Skin epidermis (tissue), 12 donors: ENCODE results near the gene COQ10B.
A peak's percentile ranks its signal among the peaks of the same experiment; 100 is the strongest.
"Not testable (repeated sequence)": the region's sequence is repeated elsewhere in the genome, so short reads cannot be mapped to it uniquely, and the experiment has no call there.

Experiments used
- H3K27ac ChIP-seq, 21 experiments: fragments of 200-600 bp; sonication (generic) in 11 of 21; one replicate each; pipeline ENCODE4 v1.5.0; 2020; ENCODE audit warnings: mild to moderate bottlenecking in 3 of 21, inconsistent platforms in 2 of 21, moderate library complexity in 2 of 21
- H3K4me3 ChIP-seq, 7 experiments: fragments of 200-600 bp; sonication (generic) in 2 of 7; one replicate each; pipeline ENCODE4 v1.5.0; 2020; ENCODE audit warnings: inconsistent platforms in 2 of 7, mild to moderate bottlenecking in 2 of 7, moderate library complexity in 1 of 7

COQ10B gene

DNA sequence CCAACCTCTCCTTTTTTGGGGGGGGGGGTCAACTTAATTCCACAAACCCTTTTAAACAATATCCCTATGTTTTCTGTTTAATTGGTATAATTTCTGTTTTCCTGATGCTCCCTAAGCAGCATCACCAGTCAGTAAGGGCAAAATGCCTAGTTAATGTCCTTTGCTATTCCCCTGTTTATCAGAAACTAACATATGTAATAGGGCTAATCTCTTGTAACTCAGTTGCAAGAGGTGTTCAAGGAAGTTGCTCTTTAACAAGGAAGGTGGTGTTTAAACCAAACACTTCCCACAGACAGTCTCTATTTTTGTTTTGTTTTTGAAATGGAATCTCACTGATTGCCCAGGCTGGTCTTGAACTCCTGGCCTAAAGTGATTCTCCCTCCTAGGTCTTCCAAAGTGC lies 6.5 kb upstream of the COQ10B start:
- H3K27ac ChIP-seq = no peak overlapping the region
- no peak overlapping the region for H3K4me3 ChIP-seq

DNA sequence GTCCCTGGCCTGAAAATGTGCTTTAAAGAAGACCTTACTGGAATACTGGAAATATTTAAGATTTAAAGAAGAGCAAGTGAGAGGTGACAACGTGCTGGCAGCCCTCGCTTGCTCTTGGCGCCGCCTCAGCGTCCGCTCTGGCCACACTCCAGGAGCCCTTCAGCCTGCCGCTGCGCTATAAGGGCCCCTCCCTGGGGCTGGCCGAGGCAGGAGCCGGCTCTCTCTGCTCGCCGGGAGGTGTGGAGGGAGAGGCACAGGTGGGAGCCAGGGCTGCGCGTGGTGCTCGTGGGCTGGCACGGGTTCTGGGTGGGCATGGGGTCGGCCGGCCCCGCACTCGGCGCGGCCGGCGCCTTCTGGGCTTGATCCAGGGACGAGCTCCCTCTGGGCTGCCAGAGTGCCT lies 2.9 kb upstream of the COQ10B start:
- H3K27ac ChIP-seq = no peak overlapping the region
- peak overlapping the region in 1 of 7 experiments; percentile 14 for H3K4me3 ChIP-seq

DNA sequence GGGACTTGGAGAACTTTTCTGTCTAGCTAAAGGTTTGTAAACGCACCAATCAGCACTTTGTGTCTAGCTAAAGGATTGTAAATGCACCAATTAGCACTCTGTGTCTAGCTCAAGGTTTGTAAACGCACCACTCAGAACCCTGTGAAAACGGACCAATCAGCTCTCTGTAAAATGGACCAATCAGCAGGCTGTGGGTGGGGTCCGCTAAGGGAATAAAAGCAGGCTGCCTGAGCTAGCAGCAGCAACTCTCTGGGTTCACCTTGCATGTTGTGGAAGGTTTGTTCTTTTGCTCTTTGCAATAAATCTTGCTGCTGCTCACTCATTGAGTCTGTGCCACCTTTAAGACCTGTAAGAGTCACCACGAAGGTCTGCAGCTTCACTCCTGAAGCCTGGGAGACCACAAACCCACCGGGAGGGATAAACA lies 2.4 kb upstream of the COQ10B start:
- not testable (repeated sequence) for H3K4me3 ChIP-seq

DNA sequence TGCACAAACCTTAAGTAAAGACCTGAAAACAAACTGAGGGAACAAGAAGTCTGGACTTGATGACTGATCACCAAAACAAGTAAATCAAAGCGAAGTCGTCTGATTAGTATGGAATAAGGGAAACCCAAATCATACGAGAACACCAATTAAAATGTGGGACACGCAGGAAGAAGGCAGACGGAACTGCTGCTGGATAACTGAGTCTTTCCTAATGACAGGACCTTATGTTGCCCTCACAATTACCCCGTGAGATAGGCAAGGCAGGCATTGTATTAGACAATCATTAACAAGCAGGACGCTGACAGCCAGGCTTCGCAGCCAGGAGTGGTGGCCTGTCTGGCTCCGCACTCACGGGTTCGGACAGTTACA lies 614 bp upstream of the COQ10B start:
- Histone ChIP-seq H3K4me3 (peak overlapping the region; percentile 62 to 94 (median 78)), H3K27ac (peak overlapping the region in 20 of 21 experiments; percentile 84 to 100 (median 96))

More for the DNA sequence above, 2.4 kb upstream of the COQ10B start:
- not testable (repeated sequence) for H3K27ac ChIP-seq

DNA sequence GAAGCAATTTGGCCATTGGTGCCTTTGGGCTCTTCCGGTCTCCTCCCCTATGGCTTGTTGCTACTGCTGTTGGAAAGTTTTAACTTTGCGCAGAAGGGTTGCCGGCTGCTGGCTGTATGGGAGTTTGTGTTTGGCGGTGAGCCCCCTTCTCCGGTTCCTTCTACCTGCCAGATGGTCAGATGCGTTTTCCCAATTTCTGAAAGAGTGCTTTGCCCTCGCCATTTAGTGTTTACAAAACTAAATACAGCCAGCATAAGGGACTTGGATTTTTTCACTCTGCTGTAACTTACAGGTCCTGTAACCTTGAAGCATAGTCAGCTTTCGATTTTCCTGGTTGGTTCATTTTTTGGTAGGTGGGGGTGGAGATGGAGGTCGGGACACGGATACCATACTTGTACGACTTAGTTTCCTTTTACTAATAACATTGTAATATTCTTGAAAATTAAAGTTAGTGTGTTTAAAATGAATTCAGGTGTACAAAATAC lies 604 bp downstream of the COQ10B start:
- H3K4me3 ChIP-seq = peak overlapping the region; percentile 62 to 94 (median 78)
- H3K27ac ChIP-seq = peak overlapping the region; percentile 94 to 100 (median 99)

DNA sequence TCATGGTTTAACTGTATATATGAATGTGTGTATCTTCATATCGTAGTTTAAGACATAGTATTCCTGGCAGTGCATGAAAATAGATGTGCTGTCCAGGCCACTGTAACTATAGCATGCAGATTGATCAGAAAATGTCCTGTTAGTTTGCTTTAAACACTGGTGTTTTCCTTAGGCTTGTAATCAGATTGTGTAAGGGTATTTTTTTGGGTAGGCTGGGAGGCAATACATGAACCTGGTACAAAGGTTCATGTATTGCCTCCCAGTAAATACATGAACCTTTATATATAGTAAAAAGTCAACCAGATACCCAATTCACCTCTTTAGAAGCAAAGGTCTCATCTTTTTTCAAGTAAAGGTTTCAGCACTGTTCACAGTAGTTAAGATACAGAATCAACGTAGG lies 1.6 kb downstream of the COQ10B start:
- peak overlapping the region in 5 of 7 experiments; percentile 62 to 94 (median 78) for H3K4me3 ChIP-seq
- H3K27ac ChIP-seq = peak overlapping the region in 4 of 21 experiments; percentile 98 to 100 (median 100)

DNA sequence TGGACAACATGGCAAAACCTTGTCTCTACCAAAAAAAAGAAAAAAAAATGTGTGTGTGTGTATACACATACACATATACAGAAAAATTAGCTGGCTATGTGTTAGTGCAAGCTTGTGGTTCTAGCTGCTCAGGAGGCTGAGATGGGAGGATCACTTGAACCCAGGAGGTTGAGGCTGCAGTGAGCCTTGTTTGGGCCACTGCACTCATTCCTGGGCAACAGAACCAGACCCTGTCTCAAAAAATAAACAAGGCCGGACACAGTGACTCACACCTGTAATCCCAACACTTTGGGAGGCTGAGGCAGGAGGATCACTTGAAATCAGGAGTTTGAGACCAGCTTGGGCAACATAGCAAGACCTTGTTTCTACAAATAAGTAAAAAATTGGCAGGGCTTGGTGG lies 2.1 kb downstream of the COQ10B start:
- Histone ChIP-seq H3K4me3 (no peak overlapping the region), H3K27ac (peak overlapping the region in 1 of 21 experiments; percentile 100)

DNA sequence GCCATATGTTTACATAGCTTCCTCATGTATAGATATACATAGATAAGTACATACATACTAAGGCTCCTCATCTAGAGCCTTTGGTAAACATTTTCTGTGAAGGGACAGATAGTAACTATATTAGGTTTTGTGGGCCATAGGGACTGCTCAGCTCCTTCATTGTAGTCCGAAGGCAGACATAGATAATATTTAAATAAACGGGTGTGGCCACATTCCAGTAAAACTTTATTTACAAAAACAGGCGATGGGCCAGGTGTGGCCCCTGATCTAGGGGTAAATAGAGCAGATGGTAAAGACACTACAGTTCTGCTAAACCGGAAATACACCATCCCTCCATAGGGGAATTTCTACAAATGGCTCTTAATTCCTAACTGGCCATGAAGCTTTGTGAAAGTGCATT lies 7.3 kb downstream of the COQ10B start:
- peak overlapping the region in 1 of 21 experiments; percentile 6 for H3K27ac ChIP-seq
- no peak overlapping the region for H3K4me3 ChIP-seq

DNA sequence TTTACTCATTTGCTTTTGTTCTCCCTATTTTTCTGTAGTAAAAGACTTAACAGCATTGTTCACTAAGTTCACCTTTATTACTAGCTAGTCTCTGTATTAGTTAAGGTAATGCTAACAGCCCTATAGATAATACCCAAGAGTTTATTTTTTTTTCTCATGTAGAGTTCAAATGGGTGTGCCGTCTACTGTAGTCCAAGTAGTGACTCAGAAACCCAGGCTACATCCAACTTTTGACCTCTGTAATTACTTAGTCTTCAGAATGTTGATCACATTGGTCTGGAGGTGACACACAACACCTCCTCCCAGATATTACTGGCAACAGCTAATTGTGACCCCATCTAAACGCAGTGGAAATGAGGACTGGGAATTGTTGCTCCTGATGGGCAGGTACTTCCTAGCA lies 7.7 kb downstream of the COQ10B start:
- Histone ChIP-seq H3K27ac (no peak overlapping the region), H3K4me3 (no peak overlapping the region)

DNA sequence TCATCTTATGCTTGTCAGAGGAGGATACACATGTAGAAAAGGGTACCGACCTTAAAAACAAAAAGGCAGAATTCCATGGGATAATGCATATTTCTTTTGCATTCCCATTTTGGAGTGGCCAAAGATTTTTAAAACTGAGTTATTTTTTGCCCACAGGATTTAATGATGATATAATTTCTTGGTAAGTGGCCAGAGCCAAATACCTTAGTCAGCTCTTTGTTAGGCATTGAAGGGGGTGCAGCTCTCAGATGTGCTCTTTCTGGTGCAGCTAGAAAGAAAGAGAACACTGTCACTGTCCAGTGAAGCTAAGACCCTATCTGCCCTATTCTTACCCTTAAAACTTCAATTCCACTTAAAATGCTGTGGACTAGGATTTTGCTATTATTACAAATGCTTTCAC lies 10.8 kb downstream of the COQ10B start:
- no peak overlapping the region for H3K27ac ChIP-seq
- no peak overlapping the region for H3K4me3 ChIP-seq

DNA sequence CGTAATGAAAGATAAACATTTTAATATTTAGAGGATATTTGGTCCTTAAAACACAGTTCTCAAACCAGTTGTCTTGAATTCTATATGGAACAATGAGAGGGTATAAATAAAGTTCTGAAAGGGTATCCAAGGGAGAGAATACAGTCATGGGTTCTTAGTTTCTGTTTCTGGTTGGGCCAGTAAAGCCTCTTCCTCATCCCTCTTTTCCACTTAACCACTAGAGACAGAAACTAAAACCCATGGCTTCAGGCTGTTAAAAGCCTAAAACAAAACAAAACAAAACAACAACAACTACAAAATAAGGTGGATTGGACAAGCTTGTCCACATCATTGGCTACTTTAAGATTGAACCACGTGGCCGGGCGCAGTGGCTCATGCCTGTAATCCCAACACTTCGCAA lies 18.8 kb downstream of the COQ10B start:
- Histone ChIP-seq H3K27ac (no peak overlapping the region), H3K4me3 (no peak overlapping the region)

DNA sequence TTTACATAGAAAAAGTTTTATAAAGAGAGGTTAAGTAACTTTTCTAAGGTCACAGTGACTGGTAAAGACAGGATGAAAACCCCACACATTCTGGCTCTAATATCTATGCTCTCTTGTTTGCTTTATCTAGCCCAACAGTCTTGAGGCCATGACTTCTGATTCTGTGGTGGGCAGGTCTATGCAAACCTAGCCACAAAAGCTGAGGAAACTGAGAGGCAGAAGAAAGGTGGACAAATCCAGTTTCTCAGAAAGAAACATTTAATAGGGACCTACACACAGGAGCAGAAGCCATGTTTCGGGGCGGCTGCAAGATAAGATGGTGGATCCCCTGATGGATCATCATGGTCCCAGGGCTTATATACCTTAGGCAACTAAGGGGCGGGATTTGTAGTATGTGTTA lies 24.4 kb downstream of the COQ10B start:
- H3K4me3 ChIP-seq = no peak overlapping the region
- H3K27ac ChIP-seq = no peak overlapping the region

DNA sequence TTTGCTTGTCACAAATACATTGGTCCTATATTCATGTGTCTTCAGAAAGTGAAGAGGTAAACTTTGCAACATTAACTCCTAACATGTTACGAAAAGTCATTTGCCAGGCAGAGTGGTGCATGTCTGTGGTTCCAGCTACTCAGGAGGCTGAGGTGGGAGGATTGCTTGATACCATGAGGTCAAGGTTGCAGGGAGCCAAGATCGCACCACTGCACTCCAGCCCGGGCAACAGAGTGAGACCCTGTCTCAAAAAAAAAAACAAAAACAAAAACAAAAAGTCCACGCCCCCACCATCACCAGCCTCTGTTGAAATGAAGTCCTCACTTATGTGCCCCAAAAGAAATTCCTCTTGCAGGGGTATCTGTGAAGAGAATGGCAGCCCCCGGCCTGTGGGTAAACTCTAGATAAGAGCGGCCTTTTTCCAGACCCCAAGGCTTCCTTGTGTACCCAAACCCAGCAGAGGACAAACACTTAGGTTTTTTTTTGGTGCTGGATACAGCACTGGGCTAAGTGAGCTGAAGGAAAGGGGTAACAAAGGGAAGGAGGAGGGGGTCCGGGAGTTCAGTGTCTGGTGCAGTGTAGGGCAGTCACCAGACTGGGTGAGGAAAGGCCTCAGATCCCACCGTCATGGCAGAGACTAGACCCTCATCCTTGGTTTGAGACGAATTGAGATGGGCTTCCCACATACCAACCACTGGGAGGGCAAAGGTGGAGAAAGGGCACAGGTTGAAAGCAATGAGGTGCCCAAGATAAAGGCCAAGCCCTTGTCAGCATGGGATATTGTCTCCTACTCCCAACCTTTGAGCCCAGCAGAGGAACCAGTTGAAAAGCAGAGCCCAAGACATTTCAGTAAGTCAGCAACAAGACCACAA lies 27.0 kb downstream of the COQ10B start:
- no peak overlapping the region for H3K4me3 ChIP-seq
- H3K27ac ChIP-seq = no peak overlapping the region

DNA sequence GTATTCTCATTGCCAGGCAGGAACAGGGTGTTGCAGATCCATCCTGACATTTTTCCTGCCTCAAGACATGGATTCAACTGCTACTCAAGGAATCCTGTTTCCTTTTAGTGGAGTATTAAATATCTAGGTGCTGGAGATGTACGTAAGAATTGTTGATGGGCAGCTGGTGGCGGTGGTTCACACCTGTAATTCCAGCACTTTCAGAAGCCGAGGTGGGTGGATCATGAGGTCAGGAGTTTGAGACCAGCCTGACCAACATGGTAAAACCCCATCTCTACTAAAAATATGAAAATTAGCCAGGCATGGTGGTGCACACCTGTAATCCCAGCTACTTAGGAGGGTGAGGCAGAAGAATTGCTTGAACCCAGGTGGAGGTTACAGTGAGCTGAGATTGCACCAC lies 30.9 kb downstream of the COQ10B start:
- H3K27ac ChIP-seq, H3K4me3 ChIP-seq: not testable (repeated sequence)

DNA sequence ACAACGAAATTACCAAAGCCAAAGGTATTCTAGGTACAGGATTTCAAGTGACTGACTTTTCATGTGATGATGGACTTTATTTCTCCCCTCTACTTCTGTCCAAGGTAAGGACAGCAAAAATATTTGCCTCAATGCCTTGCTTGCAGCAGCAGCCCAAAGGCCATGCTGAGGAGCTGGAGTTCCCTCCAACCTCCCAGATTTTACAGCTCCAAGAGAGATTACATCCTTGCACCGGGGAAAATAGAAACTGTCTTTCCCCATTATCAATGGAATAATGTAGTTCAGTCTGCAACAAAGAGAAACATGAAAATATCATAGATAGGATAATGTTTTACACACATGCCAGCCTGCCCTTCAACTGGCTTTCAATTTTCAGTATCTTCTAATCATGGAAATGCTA lies 32.8 kb downstream of the COQ10B start:
- H3K27ac ChIP-seq = no peak overlapping the region

DNA sequence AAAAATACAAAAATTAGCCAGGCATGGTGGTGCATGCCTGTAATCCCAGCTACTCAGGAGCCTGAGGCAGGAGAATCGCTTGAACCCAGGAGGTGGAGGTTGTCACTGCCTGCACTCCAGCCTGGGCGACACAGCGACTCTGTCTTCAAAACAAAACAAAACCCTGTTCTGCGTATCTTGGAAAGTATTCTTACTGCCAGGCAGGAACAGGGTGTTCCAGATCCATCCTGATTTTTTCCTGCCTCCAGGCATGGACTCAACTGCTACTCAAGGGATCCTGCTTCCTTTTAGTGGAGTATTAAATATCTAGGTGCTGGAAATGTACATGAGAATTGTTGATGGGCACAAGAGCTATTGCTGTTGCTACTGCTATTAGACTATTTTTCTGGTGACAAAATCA lies 34.0 kb downstream of the COQ10B start:
- no peak overlapping the region for H3K27ac ChIP-seq

More for the DNA sequence above, 32.8 kb downstream of the COQ10B start:
- no peak overlapping the region for H3K4me3 ChIP-seq

DNA sequence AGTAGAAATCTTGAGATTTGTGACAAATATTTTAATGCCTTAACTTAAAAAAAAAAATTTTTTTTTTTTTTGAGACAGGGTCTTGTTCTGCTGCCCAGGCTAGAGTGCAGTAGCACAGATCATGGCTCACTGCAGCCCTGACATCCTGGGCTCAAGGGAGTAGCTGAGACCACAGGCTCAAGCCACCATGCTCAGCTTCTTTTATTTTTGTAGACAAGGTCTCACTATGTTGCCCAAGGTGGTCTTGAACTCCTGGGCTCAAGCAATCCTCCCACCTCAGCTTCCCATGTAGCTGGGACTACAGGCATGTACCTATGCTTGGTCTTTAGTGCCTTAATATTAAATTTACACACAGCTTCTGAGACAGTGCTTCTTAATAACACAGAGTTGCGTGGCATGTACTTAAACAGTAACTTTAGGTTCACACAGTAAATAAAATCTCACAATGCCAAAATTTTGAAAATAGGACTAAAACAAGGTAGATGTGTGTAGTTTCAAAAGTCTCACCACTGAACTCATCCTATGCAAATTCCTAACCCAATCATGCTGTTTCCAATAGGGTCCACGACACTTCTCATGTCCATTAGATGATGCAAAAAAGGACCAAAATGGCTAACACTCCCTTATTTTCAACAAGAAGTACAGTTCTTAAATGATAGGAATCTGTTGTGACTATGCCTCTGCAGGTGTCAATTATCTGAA lies 42.2 kb downstream of the COQ10B start:
- H3K27ac ChIP-seq = no peak overlapping the region
- H3K4me3 ChIP-seq = no peak overlapping the region

More for the DNA sequence above, 34.0 kb downstream of the COQ10B start:
- H3K4me3 ChIP-seq = no peak overlapping the region

DNA sequence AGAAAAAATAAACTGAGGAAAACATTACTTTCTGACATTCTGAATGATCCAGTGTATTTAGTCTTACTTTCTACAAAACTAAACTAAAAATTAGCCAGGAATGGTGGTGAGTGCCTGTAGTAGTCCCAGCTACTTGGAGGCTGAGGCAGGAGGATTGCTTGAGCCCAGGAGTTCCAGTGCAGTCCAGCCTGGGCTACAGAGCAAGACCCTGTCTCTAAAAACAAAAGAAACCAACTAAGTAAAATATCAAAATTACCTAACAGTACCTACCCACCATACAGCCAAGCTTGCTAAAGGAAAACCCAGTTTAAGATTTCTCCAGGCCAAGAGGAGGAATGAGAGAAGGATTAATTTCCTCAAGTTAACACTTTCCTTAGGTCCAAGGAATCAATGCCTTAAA lies 43.3 kb downstream of the COQ10B start:
- Histone ChIP-seq H3K27ac (no peak overlapping the region), H3K4me3 (no peak overlapping the region)

DNA sequence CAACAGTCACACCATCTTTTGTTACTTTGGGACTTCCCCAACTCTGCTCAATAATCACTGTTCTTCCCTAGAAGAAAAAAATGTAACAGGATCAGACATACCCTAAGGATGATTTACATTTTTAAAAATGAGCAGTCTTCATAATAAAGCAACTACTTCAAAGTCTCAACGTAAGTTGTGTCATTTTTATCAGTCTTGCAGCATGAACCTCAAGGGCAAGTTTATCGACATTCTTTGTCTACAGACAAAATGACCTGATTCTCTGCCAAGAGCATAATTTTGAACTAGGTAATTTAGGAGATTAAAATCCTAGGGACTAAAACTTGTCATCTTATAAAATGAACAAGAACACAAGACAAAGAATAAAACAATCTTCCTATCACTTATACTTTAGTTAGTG lies 44.0 kb downstream of the COQ10B start:
- no peak overlapping the region for H3K27ac ChIP-seq
- H3K4me3 ChIP-seq = peak overlapping the region in 2 of 7 experiments; percentile 94 to 97

DNA sequence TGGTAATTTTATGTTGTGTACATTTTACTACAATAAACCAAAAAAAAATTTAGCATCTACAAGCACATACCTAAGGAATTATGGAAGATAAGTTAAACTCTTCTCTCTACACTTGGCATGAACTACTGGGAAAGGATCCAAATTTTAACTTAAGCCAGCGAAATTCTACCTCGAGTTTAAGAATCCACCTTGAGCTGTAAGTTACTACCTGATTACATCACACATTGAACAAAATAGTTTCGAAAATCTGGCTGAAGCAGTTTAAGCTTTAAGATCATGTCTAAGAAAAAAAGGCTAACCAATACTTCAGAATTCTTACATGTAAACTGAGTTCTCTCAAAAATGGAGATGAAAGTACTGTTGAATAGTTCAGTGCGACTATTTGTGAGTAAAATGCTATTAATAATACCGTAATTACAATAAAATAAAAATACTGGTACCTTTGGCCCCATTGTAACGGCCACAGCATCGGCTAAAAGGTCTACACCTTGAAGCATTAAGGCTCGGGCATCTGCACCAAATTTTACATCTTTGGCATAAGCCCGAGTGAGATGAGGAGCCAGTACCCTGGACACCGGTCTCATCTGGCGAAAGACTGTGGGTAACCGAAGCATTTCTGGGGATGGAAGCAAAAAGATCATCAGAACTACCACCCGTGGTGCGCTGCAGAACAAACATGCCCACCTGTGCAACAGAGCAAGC lies 45.0 kb downstream of the COQ10B start:
- Histone ChIP-seq H3K27ac (peak overlapping the region in 19 of 21 experiments; percentile 81 to 99 (median 93)), H3K4me3 (peak overlapping the region; percentile 65 to 97 (median 91))
